Heart right ventricle (tissue), 16 donors: ENCODE data around the gene TRIM56. TPM values are rescaled to one million over a fixed set of nuclear protein-coding genes. Genes with fewer than 3 reads are reported as not detected.
A peak's percentile ranks its signal among the peaks of the same experiment; 100 is the strongest.
"Not testable (repeated sequence)": the region's sequence is repeated elsewhere in the genome, so short reads cannot be mapped to it uniquely, and the experiment has no call there.

Experiments used
- ATAC-seq, 8 donors: fragments of 200-7000 bp; cut with Tn5 transposase; one replicate each; pipeline ENCODE4 v1.9.1; 2020; ENCODE audit warnings: mild to moderate bottlenecking in 8 of 8, moderate library complexity in 8 of 8, moderate number of reproducible peaks in 1 of 8
- DNase-seq, 2 donors: peaks; one replicate each; pipeline ENCODE4 v3.0.0-alpha.2; 2020
- H3K27ac ChIP-seq, 10 donors: fragments of 200-600 bp; sonication (generic) in 2 of 10; one replicate each; pipeline versions ENCODE4 v1.5.0 to v1.8.0; 2020 to 2022; ENCODE audit warnings: mild to moderate bottlenecking in 3 of 10
- H3K27me3 ChIP-seq, 7 donors: fragments of 200-600 bp; one replicate each; pipeline ENCODE4 v1.8.0; 2021 to 2022; ENCODE audit warnings: mild to moderate bottlenecking in 2 of 7
- H3K36me3 ChIP-seq, 9 donors: fragments of 200-600 bp; sonication (generic) in 1 of 9; one replicate each; pipeline versions ENCODE4 v1.5.0 to v1.8.0; 2020 to 2022; ENCODE audit warnings: mild to moderate bottlenecking in 2 of 9
- H3K4me1 ChIP-seq, 9 donors: fragments of 200-600 bp; sonication (generic) in 1 of 9; one replicate each; pipeline versions ENCODE4 v1.5.0 to v1.8.0; 2020 to 2022; ENCODE audit warnings: mild to moderate bottlenecking in 4 of 9
- H3K4me3 ChIP-seq, 10 donors: fragments of 200-600 bp; sonication (generic) in 2 of 10; one replicate each; pipeline versions ENCODE4 v1.5.0 to v1.8.0; 2020 to 2022; ENCODE audit warnings: mild to moderate bottlenecking in 7 of 10, moderate library complexity in 2 of 10
- H3K9me3 ChIP-seq, 11 donors: fragments of 200-600 bp in 10 of 11; sonication (generic) in 2 of 11; one replicate each; pipeline versions ENCODE4 v1.5.0 to v1.8.0; 2013 to 2022; ENCODE audit warnings: mild to moderate bottlenecking in 2 of 11, control low read depth in 1 of 11, moderate library complexity in 1 of 11
- WGBS, 2 donors: extraction: QIAGEN DNeasy Blood & Tissue Kit; methylation state at CpG; one replicate each; pipeline ENCODE4 v1.1.7; 2013; ENCODE audit warnings: inconsistent platforms in 1 of 2; 5-methylcytosine and 5-hydroxymethylcytosine counted together
- intact Hi-C, 10 donors: fragments of 100-400 bp; cut with DNase I; formaldehyde crosslinking; loops; one replicate each; pipeline versions ENCODE4 v1.11.1 to v1.14.2; 2022
- polyA plus RNA-seq, 2 donors: library from polyadenylated mRNA; stranded (reverse); fragments of 200-250 nt; gene quantifications; one replicate each; pipeline ENCODE4 v1.2.3, GENCODE V29; 2013
- total RNA-seq, 10 donors: library from RNA; stranded (reverse); fragmentation: NEBNext Ultra II Directional in 3 of 10; extraction: Animal tissue kit (Norgen Biotek cat#: 25700) in 3 of 10; gene quantifications; one replicate each; pipeline versions ENCODE4 v1.2.1 to v1.2.4, GENCODE V29; 2021 to 2023
- TF ChIP-seq, protein P1 (sequence below), 9 donors: fragments of 200-600 bp; sonication (generic) in 2 of 9; IDR thresholded peaks; one replicate each; pipeline versions ENCODE4 v1.5.0 to v1.8.0; 2021 to 2022; ENCODE audit warnings: antibody characterized with exemption in 9 of 9, mild to moderate bottlenecking in 5 of 9, moderate library complexity in 1 of 9
- donor health status: Arrhythmogenic right ventricular cardiomyopathy.
- donor health status: ischemic (EF 13 %, LVEDD 7.1; RV severe dilation, severe dysfunction).
- donor health status: healthy with polysubstance abuse.
- donor health status: DM: no; HTN: yes; CAD: no.
- donor health status: DM: no; HTN: no; CAD: no.
- donor health status: ischemic (EF 25% LVEDD 6.9; RV normal size, moderate dysfunction).
- donor health status: ischemic (EF 25% LVEDD 5.7; RV mildly dilated, moderate dysfunction).
- donor health status: healthy.
- donor health status: DM: yes; HTN: yes; CAD: no.
- donor health status: Ischemic cardiomyopathy.
- donor health status: ischemic (EF 35%, LVEDD 5.7; RV mildly dilated, moderate dysfunction).
- donor health status: nonischemic (EF 11% LVEDD 7.7; RV severe dilation, severe dysfunction).
- donor health status: DM: yes; HTN: yes; CAD: no.
- donor health status: PGD.
- donor health status: ischemic (EF 29% LVEDD 5.4; RV normal size, mild dysfunction).
- donor health status: nonischemic (EF 23%, LVEDD 6.1; RV moderate dilation, normal function).

TRIM56 gene
- total and polyA plus RNA-seq, 12 donors: 5.8 to 28.4 (median 15.5) TPM

DNA sequence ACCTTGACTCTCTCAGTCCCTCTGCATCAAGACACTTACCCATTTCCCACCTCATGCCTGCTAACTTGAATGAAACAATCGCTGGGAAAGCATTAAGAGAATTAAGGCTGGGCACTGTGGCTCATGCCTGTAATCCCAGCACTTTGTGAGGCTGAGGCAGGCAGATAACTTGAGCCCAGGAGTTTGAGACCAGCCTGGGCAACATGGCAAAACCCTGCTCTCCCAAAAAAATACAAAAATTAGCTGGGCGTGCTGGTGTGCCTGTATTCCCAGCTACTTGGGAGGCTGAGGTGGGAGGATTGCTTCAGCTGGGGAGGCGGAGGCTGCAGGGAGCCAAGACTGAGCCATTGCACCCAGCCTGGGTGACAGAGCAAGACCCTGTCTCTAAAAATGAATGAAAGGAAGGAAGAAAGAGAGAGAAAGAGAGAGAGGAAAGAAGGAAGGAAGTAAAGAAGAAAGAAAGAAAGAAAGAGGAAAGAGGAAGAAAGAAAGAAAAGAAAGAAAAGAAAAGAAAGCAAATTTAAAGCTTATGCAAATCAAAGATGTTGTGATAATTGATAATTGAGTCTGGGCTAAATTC, 42.3 kb downstream of the TRIM56 start:
- H3K4me3 ChIP-seq: peak overlapping the region in 9 of 10 donors; percentile 9 to 49 (median 37)
- no peaks in the 10 kb centered on the region for H3K9me3 ChIP-seq
- WGBS, 2 donors: 80 to 83% methylated on average over 3 of the region's 3 CpGs
- H3K27ac ChIP-seq: peak overlapping the region in 9 of 10 donors; percentile 45 to 86 (median 61)
- peaks cover 0 to 22% (median 0%) of the 10 kb centered on the region in 9 donors for H3K36me3 ChIP-seq
- DNase-seq (no peak), ATAC-seq (no peak)
- intact Hi-C loops: loop anchor here in 1 of 10 donors (5.0 kb wide), 1 partner anchor 40 kb away; the partner anchor contains the start of gene TRIM56
- H3K4me1 ChIP-seq: peaks cover 10 to 65% (median 41%) of the 10 kb centered on the region in 9 donors
- TF ChIP-seq, protein P1, sequence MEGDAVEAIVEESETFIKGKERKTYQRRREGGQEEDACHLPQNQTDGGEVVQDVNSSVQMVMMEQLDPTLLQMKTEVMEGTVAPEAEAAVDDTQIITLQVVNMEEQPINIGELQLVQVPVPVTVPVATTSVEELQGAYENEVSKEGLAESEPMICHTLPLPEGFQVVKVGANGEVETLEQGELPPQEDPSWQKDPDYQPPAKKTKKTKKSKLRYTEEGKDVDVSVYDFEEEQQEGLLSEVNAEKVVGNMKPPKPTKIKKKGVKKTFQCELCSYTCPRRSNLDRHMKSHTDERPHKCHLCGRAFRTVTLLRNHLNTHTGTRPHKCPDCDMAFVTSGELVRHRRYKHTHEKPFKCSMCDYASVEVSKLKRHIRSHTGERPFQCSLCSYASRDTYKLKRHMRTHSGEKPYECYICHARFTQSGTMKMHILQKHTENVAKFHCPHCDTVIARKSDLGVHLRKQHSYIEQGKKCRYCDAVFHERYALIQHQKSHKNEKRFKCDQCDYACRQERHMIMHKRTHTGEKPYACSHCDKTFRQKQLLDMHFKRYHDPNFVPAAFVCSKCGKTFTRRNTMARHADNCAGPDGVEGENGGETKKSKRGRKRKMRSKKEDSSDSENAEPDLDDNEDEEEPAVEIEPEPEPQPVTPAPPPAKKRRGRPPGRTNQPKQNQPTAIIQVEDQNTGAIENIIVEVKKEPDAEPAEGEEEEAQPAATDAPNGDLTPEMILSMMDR (IDR thresholded peaks at IDR 0.05): no peak
- H3K27me3 ChIP-seq: peaks cover 0 to 18% (median 0%) of the 10 kb centered on the region in 7 donors

DNA sequence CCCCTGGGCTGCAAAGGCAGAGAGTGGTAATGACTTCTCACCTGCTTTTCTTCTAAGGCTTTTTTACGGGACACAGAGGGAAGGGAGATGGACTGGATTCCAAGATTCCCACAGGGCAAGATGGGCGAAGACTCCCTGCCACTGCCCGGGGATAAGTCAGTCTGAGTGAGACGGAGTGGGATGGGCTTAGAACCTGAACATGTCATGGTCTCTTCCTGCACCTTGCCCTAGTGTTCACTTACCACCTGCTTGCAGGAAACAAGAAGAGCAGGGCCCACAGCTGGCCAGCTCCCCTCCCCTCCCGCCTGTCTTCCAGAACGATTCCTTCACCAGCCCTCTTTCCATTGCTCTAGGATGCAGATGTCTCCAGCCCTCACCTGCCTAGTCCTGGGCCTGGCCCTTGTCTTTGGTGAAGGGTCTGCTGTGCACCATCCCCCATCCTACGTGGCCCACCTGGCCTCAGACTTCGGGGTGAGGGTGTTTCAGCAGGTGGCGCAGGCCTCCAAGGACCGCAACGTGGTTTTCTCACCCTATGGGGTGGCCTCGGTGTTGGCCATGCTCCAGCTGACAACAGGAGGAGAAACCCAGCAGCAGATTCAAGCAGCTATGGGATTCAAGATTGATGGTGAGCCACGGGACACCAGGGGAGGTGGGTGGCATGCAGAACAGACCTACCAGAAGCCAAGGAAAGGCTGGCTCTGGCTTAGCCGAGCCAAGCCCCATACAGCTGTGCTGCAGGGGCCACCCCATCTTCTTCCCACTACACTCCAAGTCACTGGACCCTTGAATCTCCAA, 43.0 kb downstream of the TRIM56 start:
- H3K27ac ChIP-seq: peak overlapping the region in 2 of 10 donors; percentile 59 to 75
- TF ChIP-seq, protein P1 (IDR thresholded peaks at IDR 0.05): no peak
- peaks cover 10 to 58% (median 37%) of the 10 kb centered on the region in 9 donors for H3K4me1 ChIP-seq
- peak overlapping the region in 6 of 10 donors; percentile 9 to 49 (median 41) for H3K4me3 ChIP-seq
- DNase-seq (no peak), ATAC-seq (no peak)
- intact Hi-C loops: loop anchor here in 1 of 10 donors (5.0 kb wide), 1 partner anchor 41 kb away; the partner anchor contains the start of gene TRIM56
- peaks cover 0 to 22% (median 0%) of the 10 kb centered on the region in 9 donors for H3K36me3 ChIP-seq
- H3K9me3 ChIP-seq: no peaks in the 10 kb centered on the region
- H3K27me3 ChIP-seq: peaks cover 0 to 18% (median 0%) of the 10 kb centered on the region in 7 donors
- 87 to 88% methylated on average over 14 of the region's 14 CpGs for WGBS, 2 donors

DNA sequence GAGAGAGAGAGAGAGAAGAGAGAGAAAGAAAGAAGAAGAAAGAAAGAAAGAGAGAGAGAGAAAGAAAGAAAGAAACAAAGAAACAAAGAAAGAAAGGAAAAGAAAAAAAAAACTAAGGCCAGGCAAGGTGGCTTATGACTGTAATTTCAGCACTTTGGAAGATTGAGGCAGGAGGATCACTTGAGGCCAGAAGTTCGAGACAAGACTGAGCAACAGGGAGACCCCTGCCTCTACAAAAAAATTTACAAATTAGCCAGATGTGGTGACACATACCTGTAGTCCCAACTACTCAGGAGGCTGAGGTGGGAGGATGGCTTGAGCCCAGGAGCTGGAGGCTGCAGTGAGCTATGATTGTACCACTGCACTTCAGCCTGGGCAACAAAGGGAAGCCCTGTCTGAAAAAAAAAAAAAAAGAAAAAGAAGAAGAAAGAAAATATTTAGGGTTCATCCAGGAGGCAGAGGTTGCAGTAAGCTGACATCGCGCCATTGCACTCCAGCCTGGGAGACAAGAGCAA, 44.4 kb downstream of the TRIM56 start:
- intact Hi-C loops: loop anchor here in 3 of 10 donors (5.0 to 10.0 kb wide), 3 partner anchors 32 to 235 kb away; partner anchors contain the start of genes ACHE (in 1 of the 3) and TRIM56 (in 1 of the 3)
- Histone ChIP-seq H3K9me3 (no peaks in the 10 kb centered on the region), H3K36me3 (peaks cover 0 to 31% (median 0%) of the 10 kb centered on the region in 9 donors), H3K4me1 (peaks cover 10 to 54% (median 31%) of the 10 kb centered on the region in 9 donors), H3K27ac (no peak overlapping the region), H3K4me3 (no peak overlapping the region), H3K27me3 (peaks cover 0 to 18% (median 0%) of the 10 kb centered on the region in 7 donors)
- DNase-seq (no peak), ATAC-seq (no peak)
- 96 to 98% methylated on average over 3 of the region's 3 CpGs for WGBS, 2 donors
- TF ChIP-seq, protein P1 (IDR thresholded peaks at IDR 0.05): no peak

DNA sequence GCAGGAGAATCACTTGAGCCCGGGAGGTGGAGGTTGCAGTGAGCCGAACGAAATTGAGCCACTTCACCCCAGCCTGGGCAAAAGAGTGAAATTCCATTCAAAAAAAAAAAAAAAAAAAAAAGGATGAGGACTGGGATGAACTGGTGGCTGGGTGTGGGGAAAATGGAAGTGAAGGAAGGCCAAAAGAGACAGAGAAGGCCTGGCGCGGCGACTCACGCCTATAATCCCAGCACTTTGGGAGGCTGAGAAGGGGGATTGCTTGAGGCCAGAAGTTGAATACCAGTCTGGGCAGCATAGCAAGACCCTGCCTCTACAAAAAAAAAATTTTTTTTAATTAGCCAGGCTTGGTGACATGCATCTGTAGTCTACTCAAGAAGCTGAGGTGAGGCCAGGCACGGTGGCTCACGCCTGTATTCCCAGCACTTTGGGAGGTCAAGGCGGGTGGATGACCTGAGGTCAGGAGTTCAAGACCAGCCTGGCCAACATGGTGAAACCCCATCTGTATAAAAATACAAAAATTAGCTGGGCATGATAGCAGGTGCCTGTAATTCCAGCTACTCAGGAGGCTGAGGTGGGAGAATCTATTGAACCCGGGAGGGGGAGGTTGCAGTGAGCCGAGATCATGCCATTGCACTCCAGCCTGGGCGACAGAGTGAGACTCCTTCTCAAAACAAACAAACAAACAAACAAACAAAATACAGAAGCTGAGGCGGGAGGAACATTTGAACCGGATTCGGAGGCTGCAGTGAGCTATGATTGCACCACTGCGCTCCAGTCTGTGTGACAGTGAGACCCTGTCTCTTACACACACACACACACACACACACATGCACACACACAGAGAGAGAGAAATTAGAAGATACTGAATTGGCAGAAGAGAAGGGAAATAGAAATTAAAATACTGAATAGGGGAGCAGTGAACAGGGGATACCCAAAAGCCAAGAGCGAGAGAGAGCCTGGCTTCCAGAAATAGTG, 47.6 kb downstream of the TRIM56 start:
- H3K27ac ChIP-seq, ATAC-seq, H3K27me3 ChIP-seq, H3K9me3 ChIP-seq, H3K4me3 ChIP-seq, DNase-seq: not testable (repeated sequence)
- Histone ChIP-seq H3K4me1 (peaks cover 4 to 43% (median 7%) of the 10 kb centered on the region in 9 donors), H3K36me3 (peaks cover 0 to 49% (median 0%) of the 10 kb centered on the region in 9 donors)
- intact Hi-C loops: loop anchor here in 2 of 10 donors (5.0 to 10.0 kb wide), 2 partner anchors 36 to 238 kb away; partner anchors contain the start of gene ACHE (in 1 of the 2)
- 86 to 91% methylated on average over 18 of the region's 18 CpGs for WGBS, 2 donors
